IPS-15b (cell line): ENCODE results near the gene INTS14.
A peak's percentile ranks its signal among the peaks of the same experiment; 100 is the strongest.

Experiments
- H3K27me3 ChIP-seq: one replicate; pipeline ENCODE4 v1.6.1; 2013; ENCODE audit warnings: low read length; ENCODE audit not compliant: control insufficient read depth, insufficient read depth
- H3K36me3 ChIP-seq: one replicate; pipeline ENCODE4 v1.6.1; 2013; ENCODE audit warnings: low read length; ENCODE audit not compliant: control insufficient read depth, insufficient read depth
- H3K4me1 ChIP-seq: one replicate; pipeline ENCODE4 v1.6.1; 2013; ENCODE audit warnings: mild to moderate bottlenecking, low read length; ENCODE audit not compliant: control insufficient read depth, insufficient read depth
- H3K4me3 ChIP-seq: one replicate; pipeline ENCODE4 v1.5.1; 2013; ENCODE audit warnings: low read depth, low read length
- H3K9ac ChIP-seq: one replicate; pipeline ENCODE4 v1.6.1; 2013; ENCODE audit warnings: low read depth, mild to moderate bottlenecking, low read length
- H3K9me3 ChIP-seq: one replicate; pipeline ENCODE4 v1.6.1; 2013; ENCODE audit warnings: mild to moderate bottlenecking, low read length; ENCODE audit not compliant: control insufficient read depth, insufficient read depth

INTS14 gene

DNA sequence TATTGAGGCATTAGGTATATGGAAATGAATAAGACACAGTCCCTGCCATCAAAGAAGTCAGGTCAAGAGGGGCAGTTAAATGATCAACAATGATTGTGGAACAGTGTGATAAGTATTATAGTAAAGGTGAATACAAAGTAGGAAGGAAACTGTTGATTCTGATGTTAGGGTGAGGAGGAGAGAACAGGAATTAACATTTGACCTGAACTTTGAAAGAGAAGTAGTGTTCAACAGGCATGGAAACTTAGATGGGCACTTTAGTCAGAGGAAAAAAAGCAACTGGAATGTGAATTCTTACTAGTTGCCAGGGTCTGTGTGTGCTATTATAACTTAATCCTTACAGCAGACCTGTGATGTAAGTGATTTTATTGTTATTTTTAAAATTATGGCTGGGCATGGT, 63.1 kb downstream of the INTS14 start:
- H3K27me3 ChIP-seq, result no peaks in the 10 kb centered on the region
- H3K36me3 ChIP-seq, result no peaks in the 10 kb centered on the region
- H3K4me1 ChIP-seq, result peaks cover 6% of the 10 kb centered on the region
- H3K9me3 ChIP-seq, result no peaks in the 10 kb centered on the region
- no peak overlapping the region for H3K4me3 ChIP-seq
- H3K9ac ChIP-seq, result no peak overlapping the region

- Histone ChIP-seq H3K36me3 (no peaks in the 10 kb centered on the region), H3K4me1 (no peaks in the 10 kb centered on the region), H3K4me3 (no peak overlapping the region), H3K9me3 (no peaks in the 10 kb centered on the region), H3K9ac (no peak overlapping the region), H3K27me3 (no peaks in the 10 kb centered on the region)
These were observed 69.6 kb downstream of the INTS14 start for GRCh38 chr15:65541231-65541820.

GRCh38 chr15:65540314-65540713, 70.6 kb downstream of the INTS14 start:
- no peak overlapping the region for H3K4me3 ChIP-seq
- H3K4me1 ChIP-seq, result no peaks in the 10 kb centered on the region
- H3K36me3 ChIP-seq, result no peaks in the 10 kb centered on the region
- H3K9me3 ChIP-seq, result no peaks in the 10 kb centered on the region
- no peaks in the 10 kb centered on the region for H3K27me3 ChIP-seq
- no peak overlapping the region for H3K9ac ChIP-seq

GRCh38 chr15:65535192-65535591, 75.7 kb downstream of the INTS14 start:
- H3K4me3 ChIP-seq, result no peak overlapping the region
- no peaks in the 10 kb centered on the region for H3K9me3 ChIP-seq
- peaks cover 18% of the 10 kb centered on the region for H3K4me1 ChIP-seq
- no peak overlapping the region for H3K9ac ChIP-seq
- no peaks in the 10 kb centered on the region for H3K27me3 ChIP-seq
- peaks cover 2% of the 10 kb centered on the region for H3K36me3 ChIP-seq

GRCh38 chr15:65533057-65533756, 77.7 kb downstream of the INTS14 start:
- H3K36me3 ChIP-seq, result peaks cover 2% of the 10 kb centered on the region
- no peaks in the 10 kb centered on the region for H3K9me3 ChIP-seq
- no peaks in the 10 kb centered on the region for H3K27me3 ChIP-seq
- peaks cover 21% of the 10 kb centered on the region for H3K4me1 ChIP-seq
- no peak overlapping the region for H3K9ac ChIP-seq
- no peak overlapping the region for H3K4me3 ChIP-seq

GRCh38 chr15:65532738-65533051, 78.2 kb downstream of the INTS14 start:
- H3K27me3 ChIP-seq, result no peaks in the 10 kb centered on the region
- no peak overlapping the region for H3K9ac ChIP-seq
- peaks cover 21% of the 10 kb centered on the region for H3K4me1 ChIP-seq
- H3K9me3 ChIP-seq, result no peaks in the 10 kb centered on the region
- no peak overlapping the region for H3K4me3 ChIP-seq
- H3K36me3 ChIP-seq, result peaks cover 2% of the 10 kb centered on the region

DNA sequence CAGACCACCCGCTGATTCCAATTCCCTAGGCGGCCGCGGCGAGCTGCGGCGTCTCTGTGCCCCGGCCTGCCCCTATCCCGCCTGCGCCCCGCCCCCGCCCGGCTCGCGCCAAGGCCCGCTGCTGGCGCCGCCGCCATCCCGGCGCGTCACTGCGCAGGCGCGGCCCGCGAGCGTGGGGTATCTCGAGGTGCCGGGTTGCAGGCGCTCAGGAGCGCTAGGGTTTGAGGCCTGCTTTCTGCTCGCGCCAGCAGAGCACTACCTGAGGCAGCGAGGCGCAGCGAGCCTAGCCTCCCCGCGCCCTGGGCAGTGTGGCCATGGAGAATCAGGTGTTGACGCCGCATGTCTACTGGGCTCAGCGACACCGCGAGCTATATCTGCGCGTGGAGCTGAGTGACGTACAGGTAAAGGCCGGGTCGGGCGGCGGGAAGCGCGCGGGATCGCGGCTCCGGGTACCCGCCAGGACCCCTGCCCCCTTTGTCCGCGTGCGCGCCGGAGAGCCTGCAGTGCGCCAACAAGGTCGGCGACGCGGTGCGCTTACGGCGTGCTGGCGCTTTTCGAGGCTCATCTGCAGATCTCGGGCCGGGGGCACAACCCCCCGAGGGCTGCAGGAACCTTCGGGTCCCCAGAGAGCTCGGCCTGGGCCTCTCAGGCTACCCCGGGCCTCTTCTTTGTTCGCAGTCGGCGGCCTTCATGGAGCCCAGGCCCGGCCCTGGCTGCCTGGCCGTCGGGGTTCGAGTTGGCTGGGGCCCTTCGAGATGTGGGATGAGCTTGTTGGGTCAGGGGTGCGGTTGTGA, 80.4 kb downstream of the INTS14 start, which contains the start of gene HACD3:
Gene HACD3, plus strand, starts transcription at position 146 of the 794 bp plus-strand sequence. Its CDS starts 169 bp downstream, at position 315.
- peak within 1 kb of the TSS; percentile 85 for H3K9ac ChIP-seq
- peaks cover 21% of the 10 kb centered on the region for H3K4me1 ChIP-seq
- no peaks in the 10 kb centered on the region for H3K27me3 ChIP-seq
- H3K4me3 ChIP-seq, result peak within 1 kb of the TSS; percentile 92
- H3K9me3 ChIP-seq, result no peaks in the 10 kb centered on the region
- H3K36me3 ChIP-seq, result peaks cover 2% of the 10 kb centered on the region

DNA sequence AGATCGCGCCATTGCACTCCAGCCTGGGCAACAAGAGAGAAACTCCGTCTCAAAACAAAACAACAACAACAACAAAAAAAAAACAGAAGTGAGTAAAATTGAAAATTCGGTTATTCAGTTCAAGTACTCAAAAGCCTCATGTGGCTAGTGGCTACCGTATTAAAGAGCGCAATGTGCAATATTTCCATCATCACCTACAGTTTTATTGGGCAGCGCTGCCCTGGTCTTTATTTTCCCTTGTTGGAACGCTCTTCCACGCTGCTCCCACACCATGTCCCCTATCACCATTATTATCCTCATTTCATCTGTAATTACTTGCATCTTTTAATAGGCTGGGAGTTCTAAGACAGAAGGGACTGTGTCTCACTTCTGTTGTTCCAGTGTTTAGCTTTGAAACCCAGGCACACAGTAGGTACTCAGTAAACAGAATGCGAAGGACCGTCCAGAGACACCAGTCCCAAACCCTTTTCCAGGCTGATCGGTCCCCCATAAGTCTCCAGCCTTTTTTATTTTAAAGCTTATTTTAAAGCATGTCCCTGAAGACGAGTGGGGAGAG, 81.1 kb downstream of the INTS14 start:
- no peaks in the 10 kb centered on the region for H3K9me3 ChIP-seq
- peak overlapping the region; percentile 32 for H3K9ac ChIP-seq
- H3K4me1 ChIP-seq, result peaks cover 21% of the 10 kb centered on the region
- H3K4me3 ChIP-seq, result peak overlapping the region; percentile 92
- H3K36me3 ChIP-seq, result peaks cover 2% of the 10 kb centered on the region
- H3K27me3 ChIP-seq, result no peaks in the 10 kb centered on the region
